Natural killer cell (primary cell): ENCODE results near the gene ZNF202. TPM values are rescaled to one million over a fixed set of nuclear protein-coding genes. Genes with fewer than 3 reads are reported as not detected.
"Not testable (repeated sequence)": the region's sequence is repeated elsewhere in the genome, so short reads cannot be mapped to it uniquely, and the experiment has no call there.

Experiments used
- ATAC-seq, 3 donors: fragments of 150-1000 bp in 2 of 3; fragments of 200-7000 bp in 1 of 3; cut with Tn5 transposase; 1 replicate in 1 of 3; 2 replicates in 2 of 3; pipeline ENCODE4 v1.10.0; 2021; ENCODE audit warnings: mild to moderate bottlenecking in 2 of 3, moderate library complexity in 2 of 3
- DNase-seq, 2 donors: peaks; one replicate each; pipeline versions ENCODE4 v3.0.0 to v3.0.0-alpha.2; 2013 to 2021; ENCODE audit warnings: mixed read lengths in 1 of 2
- H3K27ac ChIP-seq: one replicate; pipeline ENCODE4 v1.5.1; 2013; ENCODE audit warnings: mild to moderate bottlenecking, low read length
- H3K27me3 ChIP-seq: one replicate; pipeline ENCODE4 v1.6.1; 2013; ENCODE audit warnings: low read length; ENCODE audit not compliant: control insufficient read depth, insufficient read depth
- H3K36me3 ChIP-seq: one replicate; pipeline ENCODE4 v1.6.1; 2013; ENCODE audit warnings: low read length; ENCODE audit not compliant: control insufficient read depth, insufficient read depth
- H3K4me1 ChIP-seq: one replicate; pipeline ENCODE4 v1.6.1; 2013; ENCODE audit warnings: low read length; ENCODE audit not compliant: control insufficient read depth, insufficient read depth
- H3K4me3 ChIP-seq: one replicate; pipeline ENCODE4 v1.5.1; 2013; ENCODE audit warnings: low read length
- H3K9me3 ChIP-seq: one replicate; pipeline ENCODE4 v1.6.1; 2013; ENCODE audit warnings: low read length; ENCODE audit not compliant: control insufficient read depth, insufficient read depth
- H3K27ac Mint-ChIP-seq, 2 donors: one replicate each; pipeline ENCODE4 v1.8.0; 2022; ENCODE audit warnings: mild to moderate bottlenecking in 2 of 2, mixed read lengths in 2 of 2, moderate library complexity in 1 of 2
- H3K27me3 Mint-ChIP-seq, 2 donors: one replicate each; pipeline ENCODE4 v1.8.0; 2022; ENCODE audit warnings: low read depth in 2 of 2, mixed read lengths in 2 of 2
- H3K36me3 Mint-ChIP-seq: one replicate; pipeline ENCODE4 v1.8.0; 2022; ENCODE audit warnings: mixed read lengths
- H3K4me1 Mint-ChIP-seq, 2 donors: one replicate each; pipeline ENCODE4 v1.8.0; 2022; ENCODE audit warnings: mixed read lengths in 2 of 2
- H3K4me3 Mint-ChIP-seq: one replicate; pipeline ENCODE4 v1.8.0; 2022; ENCODE audit warnings: mild to moderate bottlenecking, moderate library complexity, mixed read lengths
- H3K9me3 Mint-ChIP-seq, 2 donors: one replicate each; pipeline ENCODE4 v1.8.0; 2022; ENCODE audit warnings: mixed read lengths in 2 of 2
- CTCF ChIP-seq: fragments of 200-600 bp; IDR thresholded peaks from one replicate; pipeline ENCODE4 v1.8.0; 2022; ENCODE audit warnings: antibody characterized with exemption
- WGBS: methylation state at CpG from one replicate; pipeline ENCODE4 v1.1.7; 2013; ENCODE audit warnings: missing lambda C conversion rate; ENCODE audit not compliant: insufficient coverage; 5-methylcytosine and 5-hydroxymethylcytosine counted together
- intact Hi-C: fragments of 100-400 bp; cut with micrococcal nuclease; formaldehyde crosslinking; loops from one replicate; pipeline ENCODE4 v1.14.2; 2022
- total RNA-seq, 4 donors: library from RNA; stranded (reverse); fragments of 120-200 nt in 1 of 4; gene quantifications; one replicate each; pipeline versions ENCODE4 v1.2.3 to v1.2.4, GENCODE V29; 2013 to 2022

Gene ZNF202
- total RNA-seq, 3 donors from 2014 or later (not counting 1 experiment from before 2014, with no cell fraction given): 6.8 to 12.6 (median 10.7) TPM

- H3K9me3 Mint-ChIP-seq: no peaks in the 10 kb centered on the region
- DNase-seq (no peak), ATAC-seq (no peak)
- H3K4me3 Mint-ChIP-seq: no peak overlapping the region
- no peaks in the 10 kb centered on the region for H3K27me3 Mint-ChIP-seq
- no peaks in the 10 kb centered on the region for H3K27me3 ChIP-seq
- no peak overlapping the region for H3K27ac Mint-ChIP-seq
- H3K36me3 Mint-ChIP-seq: peaks cover 30% of the 10 kb centered on the region
- H3K4me1 Mint-ChIP-seq: no peaks in the 10 kb centered on the region
- WGBS: 98% methylated on average over 20 of the region's 23 CpGs
- H3K9me3 ChIP-seq: peaks cover 5% of the 10 kb centered on the region
- no peak overlapping the region for H3K27ac ChIP-seq
- no peaks in the 10 kb centered on the region for H3K4me1 ChIP-seq
- no peak overlapping the region for H3K4me3 ChIP-seq
- intact Hi-C loops: no loop called here
- no peak for TF ChIP-seq CTCF
- peaks cover 61% of the 10 kb centered on the region for H3K36me3 ChIP-seq
Measured at GRCh38 chr11:123725995-123726655, 15.3 kb downstream of the ZNF202 start.

- H3K27ac ChIP-seq: no peak overlapping the region
- H3K27me3 ChIP-seq: no peaks in the 10 kb centered on the region
- no CpG with 5 or more reads among the region's 1 CpG for WGBS
- Mint-ChIP-seq H3K9me3 (no peaks in the 10 kb centered on the region), H3K27me3 (peaks cover 12 to 13% of the 10 kb centered on the region in 2 donors), H3K4me3 (no peak overlapping the region), H3K27ac (no peak overlapping the region), H3K36me3 (no peaks in the 10 kb centered on the region), H3K4me1 (no peaks in the 10 kb centered on the region)
- no peak for DNase-seq
- ATAC-seq: no peak
- intact Hi-C loops: no loop called here
- TF ChIP-seq CTCF: no peak
- H3K36me3 ChIP-seq: no peaks in the 10 kb centered on the region
- H3K4me3 ChIP-seq: no peak overlapping the region
- no peaks in the 10 kb centered on the region for H3K4me1 ChIP-seq
- no peaks in the 10 kb centered on the region for H3K9me3 ChIP-seq
Measured at GRCh38 chr11:123719452-123719851, 22.0 kb downstream of the ZNF202 start.

GRCh38 chr11:123718469-123718868, 23.0 kb downstream of the ZNF202 start:
- Mint-ChIP-seq H3K4me1 (no peaks in the 10 kb centered on the region), H3K27me3 (peaks cover 17 to 19% of the 10 kb centered on the region in 2 donors), H3K4me3 (no peak overlapping the region), H3K27ac (no peak overlapping the region), H3K36me3 (no peaks in the 10 kb centered on the region), H3K9me3 (no peaks in the 10 kb centered on the region)
- Histone ChIP-seq H3K27ac (no peak overlapping the region), H3K27me3 (no peaks in the 10 kb centered on the region), H3K4me1 (no peaks in the 10 kb centered on the region), H3K4me3 (no peak overlapping the region), H3K9me3 (no peaks in the 10 kb centered on the region), H3K36me3 (no peaks in the 10 kb centered on the region)
- ATAC-seq (no peak), DNase-seq (no peak)
- intact Hi-C loops: no loop called here
- 93% methylated on average over 2 of the region's 4 CpGs for WGBS
- no peak for TF ChIP-seq CTCF

- no peak overlapping the region for H3K4me3 ChIP-seq
- H3K27ac Mint-ChIP-seq: no peak overlapping the region
Measured at GRCh38 chr11:123718063-123718462, 23.4 kb downstream of the ZNF202 start.

GRCh38 chr11:123712627-123713026, 28.8 kb downstream of the ZNF202 start:
- ATAC-seq, H3K4me3 ChIP-seq, intact Hi-C loops, H3K9me3 ChIP-seq, H3K27ac Mint-ChIP-seq, H3K27me3 ChIP-seq, DNase-seq, H3K36me3 Mint-ChIP-seq, H3K4me1 Mint-ChIP-seq, H3K36me3 ChIP-seq, H3K9me3 Mint-ChIP-seq, H3K27ac ChIP-seq, H3K4me1 ChIP-seq, H3K4me3 Mint-ChIP-seq: not testable (repeated sequence)
- 86% methylated on average over 3 of the region's 3 CpGs for WGBS
- H3K27me3 Mint-ChIP-seq: peaks cover 17 to 27% of the 10 kb centered on the region in 2 donors

More at GRCh38 chr11:123718063-123718462, 23.4 kb downstream of the ZNF202 start:
- Mint-ChIP-seq H3K36me3 (no peaks in the 10 kb centered on the region), H3K4me1 (no peaks in the 10 kb centered on the region), H3K4me3 (no peak overlapping the region), H3K9me3 (no peaks in the 10 kb centered on the region), H3K27me3 (peaks cover 17 to 19% of the 10 kb centered on the region in 2 donors)
- TF ChIP-seq CTCF: no peak
- no peak for DNase-seq
- no peaks in the 10 kb centered on the region for H3K27me3 ChIP-seq
- no peak for ATAC-seq
- H3K36me3 ChIP-seq: no peaks in the 10 kb centered on the region
- intact Hi-C loops: no loop called here
- 91% methylated on average over 2 of the region's 2 CpGs for WGBS
- no peaks in the 10 kb centered on the region for H3K9me3 ChIP-seq
- H3K27ac ChIP-seq: no peak overlapping the region
- no peaks in the 10 kb centered on the region for H3K4me1 ChIP-seq
